Upper lobe of left lung (tissue), 4 donors: Measurements from ENCODE around the gene SERTAD2.

Experiments
- EP300 ChIP-seq, 4 donors: sonication (generic); formaldehyde crosslinking; IDR thresholded peaks; one replicate each; pipeline ENCODE4 v1.5.1; 2017; ENCODE audit warnings: antibody characterized with exemption in 4 of 4, control low read depth in 2 of 4
- TF ChIP-seq, protein P1 (sequence below), 6 experiments: fragments of 450-650 bp in 4 of 6; fragments of 200-600 bp in 2 of 6; sonication (generic) in 2 of 6; IDR thresholded peaks; one replicate each; pipeline ENCODE4 v1.5.1; 2016 to 2019; ENCODE audit warnings: antibody characterized with exemption in 6 of 6

GRCh38 chr2:64686283-64686956 is 32.7 kb upstream of the SERTAD2 start:
- TF ChIP-seq, protein P1, sequence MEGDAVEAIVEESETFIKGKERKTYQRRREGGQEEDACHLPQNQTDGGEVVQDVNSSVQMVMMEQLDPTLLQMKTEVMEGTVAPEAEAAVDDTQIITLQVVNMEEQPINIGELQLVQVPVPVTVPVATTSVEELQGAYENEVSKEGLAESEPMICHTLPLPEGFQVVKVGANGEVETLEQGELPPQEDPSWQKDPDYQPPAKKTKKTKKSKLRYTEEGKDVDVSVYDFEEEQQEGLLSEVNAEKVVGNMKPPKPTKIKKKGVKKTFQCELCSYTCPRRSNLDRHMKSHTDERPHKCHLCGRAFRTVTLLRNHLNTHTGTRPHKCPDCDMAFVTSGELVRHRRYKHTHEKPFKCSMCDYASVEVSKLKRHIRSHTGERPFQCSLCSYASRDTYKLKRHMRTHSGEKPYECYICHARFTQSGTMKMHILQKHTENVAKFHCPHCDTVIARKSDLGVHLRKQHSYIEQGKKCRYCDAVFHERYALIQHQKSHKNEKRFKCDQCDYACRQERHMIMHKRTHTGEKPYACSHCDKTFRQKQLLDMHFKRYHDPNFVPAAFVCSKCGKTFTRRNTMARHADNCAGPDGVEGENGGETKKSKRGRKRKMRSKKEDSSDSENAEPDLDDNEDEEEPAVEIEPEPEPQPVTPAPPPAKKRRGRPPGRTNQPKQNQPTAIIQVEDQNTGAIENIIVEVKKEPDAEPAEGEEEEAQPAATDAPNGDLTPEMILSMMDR (IDR thresholded peaks at IDR 0.05): no peak
- no peak for TF ChIP-seq EP300 (IDR thresholded peaks at IDR 0.05)
